ENCODE results near the gene RAC3.

RAC3 gene

GRCh38 chr17:82078433-82078832, 47.0 kb downstream of the RAC3 start:
- H3K36me3 ChIP-seq (ENCODE audit: control insufficient read depth, insufficient read depth, low read length): peaks cover 26% of the 10 kb centered on the region

DNA sequence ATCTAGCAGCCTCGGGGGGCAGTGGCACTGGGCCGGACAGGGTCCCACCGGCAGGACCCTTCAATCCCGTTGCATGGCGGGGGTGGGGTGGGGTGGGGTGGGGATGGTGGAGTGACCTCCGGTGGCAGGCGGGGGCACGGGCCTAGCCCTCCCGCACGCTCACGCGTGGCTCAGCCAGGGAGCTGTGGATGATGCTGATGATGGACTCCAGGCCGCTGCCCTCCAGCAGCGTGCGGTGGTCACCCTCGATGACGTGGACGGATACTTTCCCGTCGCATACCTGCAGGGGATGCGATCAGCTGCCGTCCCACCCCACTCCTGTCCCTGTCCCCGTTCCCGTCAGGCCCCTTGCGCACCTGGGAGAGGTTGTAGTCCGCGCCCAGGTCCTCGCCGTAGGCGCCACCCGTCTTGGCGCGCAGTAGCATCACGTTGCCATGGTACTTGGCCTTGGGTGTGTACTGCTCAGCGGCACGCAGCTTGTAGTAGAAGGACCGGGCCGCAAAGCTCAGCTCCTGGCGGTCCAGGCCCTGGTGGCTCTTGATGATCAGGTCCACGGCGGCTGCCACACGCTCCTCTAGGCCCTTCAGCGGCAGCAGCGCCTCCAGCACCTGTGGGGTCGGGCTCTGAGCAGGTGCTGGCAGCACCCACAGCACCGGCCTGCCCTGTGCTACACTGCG, 47.7 kb downstream of the RAC3 start:
- Histone ChIP-seq H3K4me3 (ENCODE audit: insufficient read depth, low read depth, low read length) (no peak overlapping the region), H3K36me3 (ENCODE audit: control insufficient read depth, insufficient read depth, low read length) (peaks cover 32% of the 10 kb centered on the region), H3K4me1 (ENCODE audit: control insufficient read depth, insufficient read depth, low read length) (no peaks in the 10 kb centered on the region), H3K9me3 (ENCODE audit: control insufficient read depth, low read length) (no peaks in the 10 kb centered on the region), H3K27ac (ENCODE audit: insufficient read depth, low read depth, low read length, poor library complexity, severe bottlenecking) (no peak overlapping the region), H3K27me3 (ENCODE audit: control insufficient read depth, insufficient read depth, low read length, poor library complexity, severe bottlenecking) (no peaks in the 10 kb centered on the region)
- 95 to 96% methylated on average over 47 of the region's 47 CpGs for WGBS, 2 experiments

More at GRCh38 chr17:82078433-82078832, 47.0 kb downstream of the RAC3 start:
- 95 to 96% methylated on average over 18 of the region's 18 CpGs for WGBS, 2 experiments
- no peak overlapping the region for H3K27ac ChIP-seq (ENCODE audit: insufficient read depth, low read depth, low read length, poor library complexity, severe bottlenecking)
- H3K27me3 ChIP-seq (ENCODE audit: control insufficient read depth, insufficient read depth, low read length, poor library complexity, severe bottlenecking): peaks cover 3% of the 10 kb centered on the region
- H3K4me3 ChIP-seq (ENCODE audit: insufficient read depth, low read depth, low read length): no peak overlapping the region
- no peaks in the 10 kb centered on the region for H3K4me1 ChIP-seq (ENCODE audit: control insufficient read depth, insufficient read depth, low read length)
- H3K9me3 ChIP-seq (ENCODE audit: control insufficient read depth, low read length): no peaks in the 10 kb centered on the region

DNA sequence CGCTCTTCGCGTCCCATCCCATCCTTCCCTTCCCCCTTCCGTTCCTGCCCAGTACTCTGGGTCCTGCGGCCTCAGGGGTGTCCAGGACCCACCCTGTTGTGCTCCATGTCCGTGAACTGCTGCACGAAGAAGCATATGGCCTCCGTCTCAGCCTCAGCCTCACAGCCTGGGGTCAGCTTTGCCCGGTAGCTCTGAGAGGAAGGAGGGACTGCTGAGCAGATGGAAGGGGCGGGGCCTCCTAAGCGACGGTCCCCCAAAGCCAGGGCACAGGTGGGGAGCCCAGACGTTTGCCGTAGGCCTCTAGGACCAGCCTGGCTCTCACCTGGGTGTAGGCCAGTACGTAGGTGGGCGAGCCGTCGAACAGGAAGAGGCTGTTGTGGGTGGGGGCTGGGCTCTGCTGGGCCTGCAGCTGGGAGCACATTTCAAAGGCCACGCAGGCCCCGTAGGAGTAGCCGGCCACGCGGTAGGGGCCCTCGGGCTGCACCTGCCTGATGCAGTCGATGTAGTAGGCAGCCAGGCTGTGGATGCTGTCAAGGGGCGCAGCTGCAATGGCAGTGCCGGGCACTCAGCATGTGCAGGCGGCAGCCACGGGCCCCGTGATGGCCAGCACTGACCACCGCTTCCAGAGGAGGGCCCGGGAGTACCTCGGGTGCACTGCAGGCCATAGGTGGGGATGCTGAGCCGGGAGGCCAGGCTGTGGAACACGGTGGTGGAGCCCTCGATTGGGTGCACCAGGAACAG, 48.7 kb downstream of the RAC3 start:
- WGBS, 2 experiments: 96% methylated on average over 36 of the region's 36 CpGs
- H3K27me3 ChIP-seq (ENCODE audit: control insufficient read depth, insufficient read depth, low read length, poor library complexity, severe bottlenecking): no peaks in the 10 kb centered on the region
- H3K36me3 ChIP-seq (ENCODE audit: control insufficient read depth, insufficient read depth, low read length): peaks cover 43% of the 10 kb centered on the region
- no peaks in the 10 kb centered on the region for H3K9me3 ChIP-seq (ENCODE audit: control insufficient read depth, low read length)
- no peak overlapping the region for H3K27ac ChIP-seq (ENCODE audit: insufficient read depth, low read depth, low read length, poor library complexity, severe bottlenecking)
- H3K4me1 ChIP-seq (ENCODE audit: control insufficient read depth, insufficient read depth, low read length): no peaks in the 10 kb centered on the region
- no peak overlapping the region for H3K4me3 ChIP-seq (ENCODE audit: insufficient read depth, low read depth, low read length)

- peaks cover 46% of the 10 kb centered on the region for H3K36me3 ChIP-seq (ENCODE audit: control insufficient read depth, insufficient read depth, low read length)
- no peaks in the 10 kb centered on the region for H3K4me1 ChIP-seq (ENCODE audit: control insufficient read depth, insufficient read depth, low read length)
- WGBS, 2 experiments: 96 to 97% methylated on average over 44 of the region's 44 CpGs
- H3K4me3 ChIP-seq (ENCODE audit: insufficient read depth, low read depth, low read length): no peak overlapping the region
- H3K9me3 ChIP-seq (ENCODE audit: control insufficient read depth, low read length): no peaks in the 10 kb centered on the region
- H3K27ac ChIP-seq (ENCODE audit: insufficient read depth, low read depth, low read length, poor library complexity, severe bottlenecking): no peak overlapping the region
- no peaks in the 10 kb centered on the region for H3K27me3 ChIP-seq (ENCODE audit: control insufficient read depth, insufficient read depth, low read length, poor library complexity, severe bottlenecking)
Measured at GRCh38 chr17:82080789-82081464, 49.4 kb downstream of the RAC3 start.

DNA sequence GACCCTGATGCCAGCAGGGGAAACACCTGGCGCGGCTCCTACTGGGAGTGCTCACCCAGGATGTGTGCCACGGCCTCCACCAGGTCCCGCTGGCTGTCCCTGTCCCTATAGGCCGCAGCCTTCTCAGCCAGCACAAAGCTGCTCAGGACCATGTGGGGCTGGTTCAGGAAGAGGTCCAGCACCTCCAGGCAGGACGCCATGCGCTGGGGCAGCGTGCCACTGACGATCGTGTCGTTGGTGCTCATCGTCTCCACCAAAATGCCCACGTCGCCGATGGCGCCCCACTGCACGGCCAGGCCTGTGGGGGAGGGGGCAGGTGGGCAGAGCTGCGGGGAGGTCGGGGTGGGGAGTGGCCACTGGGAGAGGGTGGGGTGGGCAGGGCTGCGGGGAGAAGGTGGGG, 50.1 kb downstream of the RAC3 start:
- no peaks in the 10 kb centered on the region for H3K4me1 ChIP-seq (ENCODE audit: control insufficient read depth, insufficient read depth, low read length)
- no peaks in the 10 kb centered on the region for H3K27me3 ChIP-seq (ENCODE audit: control insufficient read depth, insufficient read depth, low read length, poor library complexity, severe bottlenecking)
- no peaks in the 10 kb centered on the region for H3K9me3 ChIP-seq (ENCODE audit: control insufficient read depth, low read length)
- WGBS, 2 experiments: 96 to 97% methylated on average over 20 of the region's 20 CpGs
- peaks cover 52% of the 10 kb centered on the region for H3K36me3 ChIP-seq (ENCODE audit: control insufficient read depth, insufficient read depth, low read length)
- H3K4me3 ChIP-seq (ENCODE audit: insufficient read depth, low read depth, low read length): no peak overlapping the region
- no peak overlapping the region for H3K27ac ChIP-seq (ENCODE audit: insufficient read depth, low read depth, low read length, poor library complexity, severe bottlenecking)

DNA sequence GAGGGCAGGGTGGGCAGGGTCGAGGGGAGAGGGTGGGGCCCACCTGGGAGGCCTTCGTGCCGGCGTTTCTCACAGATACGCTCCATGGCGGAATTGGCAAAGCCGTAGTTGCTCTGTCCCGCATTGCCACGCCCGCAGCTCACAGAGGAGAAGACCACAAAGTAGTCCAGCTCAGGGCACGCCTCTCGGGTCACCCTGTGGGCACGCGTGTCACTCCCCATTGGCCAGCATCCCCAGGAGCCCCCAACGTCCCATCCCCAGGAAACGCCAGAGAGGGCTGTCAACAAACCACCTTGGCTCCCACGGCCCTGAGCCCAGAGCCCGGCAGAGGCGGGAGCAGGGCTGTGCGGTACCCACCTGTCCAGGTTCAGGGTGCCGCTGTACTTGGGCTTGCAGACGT, 50.5 kb downstream of the RAC3 start:
- H3K36me3 ChIP-seq (ENCODE audit: control insufficient read depth, insufficient read depth, low read length): peaks cover 56% of the 10 kb centered on the region
- no peaks in the 10 kb centered on the region for H3K27me3 ChIP-seq (ENCODE audit: control insufficient read depth, insufficient read depth, low read length, poor library complexity, severe bottlenecking)
- WGBS, 2 experiments: 94 to 96% methylated on average over 22 of the region's 22 CpGs
- no peaks in the 10 kb centered on the region for H3K9me3 ChIP-seq (ENCODE audit: control insufficient read depth, low read length)
- no peak overlapping the region for H3K4me3 ChIP-seq (ENCODE audit: insufficient read depth, low read depth, low read length)
- no peaks in the 10 kb centered on the region for H3K4me1 ChIP-seq (ENCODE audit: control insufficient read depth, insufficient read depth, low read length)
- no peak overlapping the region for H3K27ac ChIP-seq (ENCODE audit: insufficient read depth, low read depth, low read length, poor library complexity, severe bottlenecking)

DNA sequence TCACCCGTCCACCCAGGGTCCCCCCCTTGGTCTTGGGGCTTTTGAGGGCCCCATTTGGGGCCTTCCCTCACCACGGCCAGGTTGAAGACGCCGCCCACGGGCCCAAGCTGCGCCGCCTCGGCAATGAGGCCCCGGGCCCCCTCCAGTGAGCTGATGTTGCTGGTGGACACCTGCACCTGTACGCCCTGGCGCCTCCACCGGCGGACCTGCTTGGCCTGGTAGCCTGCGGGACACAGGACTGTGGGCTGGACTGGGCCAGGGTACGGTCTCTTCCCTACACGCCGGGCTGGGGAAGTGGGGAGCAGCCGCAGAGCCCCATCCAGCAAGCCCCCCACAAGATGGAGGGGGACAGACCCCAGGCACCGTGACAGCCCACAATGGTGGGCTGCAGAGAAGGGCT, 51.0 kb downstream of the RAC3 start:
- H3K4me1 ChIP-seq (ENCODE audit: control insufficient read depth, insufficient read depth, low read length): no peaks in the 10 kb centered on the region
- H3K4me3 ChIP-seq (ENCODE audit: insufficient read depth, low read depth, low read length): no peak overlapping the region

DNA sequence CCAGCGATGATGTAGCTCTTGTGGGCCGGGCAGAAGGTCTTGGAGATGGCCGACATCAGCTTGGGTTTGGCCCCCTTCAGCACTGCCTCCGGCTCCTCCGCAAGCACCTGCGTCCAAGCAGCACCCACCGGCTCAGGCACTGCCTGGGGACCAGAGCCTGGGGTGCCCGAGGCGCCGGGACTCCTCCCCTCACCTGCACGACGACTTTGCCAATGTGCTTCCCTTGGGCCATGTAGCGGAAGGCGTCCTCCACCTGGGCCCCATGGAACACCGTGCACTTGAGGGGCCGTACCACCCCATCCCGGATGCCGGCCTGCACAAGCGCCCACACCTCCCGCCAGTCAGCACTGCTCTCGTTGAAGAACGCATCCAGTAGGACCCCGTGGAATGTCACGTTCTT, 51.5 kb downstream of the RAC3 start:
- H3K27me3 ChIP-seq (ENCODE audit: control insufficient read depth, insufficient read depth, low read length, poor library complexity, severe bottlenecking): no peaks in the 10 kb centered on the region
- no peaks in the 10 kb centered on the region for H3K9me3 ChIP-seq (ENCODE audit: control insufficient read depth, low read length)
- H3K36me3 ChIP-seq (ENCODE audit: control insufficient read depth, insufficient read depth, low read length): peaks cover 63% of the 10 kb centered on the region
- H3K27ac ChIP-seq (ENCODE audit: insufficient read depth, low read depth, low read length, poor library complexity, severe bottlenecking): no peak overlapping the region
- 96% methylated on average over 24 of the region's 24 CpGs for WGBS, 2 experiments
- no peaks in the 10 kb centered on the region for H3K4me1 ChIP-seq (ENCODE audit: control insufficient read depth, insufficient read depth, low read length)
- H3K4me3 ChIP-seq (ENCODE audit: insufficient read depth, low read depth, low read length): no peak overlapping the region

More for the DNA sequence above, 51.0 kb downstream of the RAC3 start:
- Histone ChIP-seq H3K27me3 (ENCODE audit: control insufficient read depth, insufficient read depth, low read length, poor library complexity, severe bottlenecking) (no peaks in the 10 kb centered on the region), H3K36me3 (ENCODE audit: control insufficient read depth, insufficient read depth, low read length) (peaks cover 61% of the 10 kb centered on the region), H3K9me3 (ENCODE audit: control insufficient read depth, low read length) (no peaks in the 10 kb centered on the region), H3K27ac (ENCODE audit: insufficient read depth, low read depth, low read length, poor library complexity, severe bottlenecking) (no peak overlapping the region)
- 96% methylated on average over 19 of the region's 19 CpGs for WGBS, 2 experiments
